PC-9 (cell line): ENCODE results near the gene SHISA3.

Experiments
- CTCF ChIP-seq: fragments of 200-600 bp; sonication (generic); conservative IDR thresholded peaks from 2 replicates; pipeline ENCODE4 v1.6.1; 2017; ENCODE audit warnings: mixed run types, antibody characterized with exemption, mild to moderate bottlenecking, moderate library complexity
- EZH2 ChIP-seq: fragments of 200-600 bp; sonication (generic); IDR thresholded peaks from 2 replicates; pipeline ENCODE4 v1.8.0; 2017; ENCODE audit warnings: antibody characterized with exemption, low read depth

- no peak for TF ChIP-seq CTCF
- no peak for TF ChIP-seq EZH2
Observed at GRCh38 chr4:42348692-42349091, 48.6 kb upstream of the SHISA3 start.
